ENCODE measurements around the gene CERS4. TPM values are rescaled to one million over a fixed set of nuclear protein-coding genes. Genes with fewer than 3 reads are reported as not detected.

CERS4 gene, protein sequence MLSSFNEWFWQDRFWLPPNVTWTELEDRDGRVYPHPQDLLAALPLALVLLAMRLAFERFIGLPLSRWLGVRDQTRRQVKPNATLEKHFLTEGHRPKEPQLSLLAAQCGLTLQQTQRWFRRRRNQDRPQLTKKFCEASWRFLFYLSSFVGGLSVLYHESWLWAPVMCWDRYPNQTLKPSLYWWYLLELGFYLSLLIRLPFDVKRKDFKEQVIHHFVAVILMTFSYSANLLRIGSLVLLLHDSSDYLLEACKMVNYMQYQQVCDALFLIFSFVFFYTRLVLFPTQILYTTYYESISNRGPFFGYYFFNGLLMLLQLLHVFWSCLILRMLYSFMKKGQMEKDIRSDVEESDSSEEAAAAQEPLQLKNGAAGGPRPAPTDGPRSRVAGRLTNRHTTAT
- total RNA-seq (15.6 TPM), polyA plus RNA-seq (ENCODE audit: insufficient read depth in 1 of 8, insufficient read length in 8 of 8, low replicate concordance in 1 of 8) (10 to 100 TPM; 11.7 to 24.1 (median 16.3) TPM)
- long read RNA-seq, donor 1 = 0 reads
- long read RNA-seq, donor 2 = 0 reads
- long read RNA-seq, donor 3, partial matches to known transcripts = 0 of 1 reads
- long read RNA-seq, donor 3, other reads (novel, unspliced or antisense) = 0 of 1 reads
- long read RNA-seq, donor 4, partial matches to known transcripts = 0 of 1 reads
- long read RNA-seq, donor 4, other reads (novel, unspliced or antisense) = 0 of 1 reads
- long read RNA-seq, donor 5, partial matches to known transcripts = 0 of 2 reads
- long read RNA-seq, donor 5, other reads (novel, unspliced or antisense) = 0 of 2 reads
- long read RNA-seq, donor 6, partial matches to known transcripts = 7 of 8 reads
- long read RNA-seq, donor 6, other reads (novel, unspliced or antisense) = 0 of 8 reads
- long read RNA-seq, donor 7, partial matches to known transcripts = 0 of 2 reads
- long read RNA-seq, donor 7, other reads (novel, unspliced or antisense) = 0 of 2 reads
- long read RNA-seq, donor 8 = 0 reads
- long read RNA-seq, donor 9, partial matches to known transcripts = 5 of 7 reads
- long read RNA-seq, donor 9, other reads (novel, unspliced or antisense) = 0 of 7 reads
- long read RNA-seq, donor 10, partial matches to known transcripts = 0 of 1 reads
- long read RNA-seq, donor 10, other reads (novel, unspliced or antisense) = 0 of 1 reads
- long read RNA-seq, donor 11, partial matches to known transcripts = 0 of 1 reads
- long read RNA-seq, donor 11, other reads (novel, unspliced or antisense) = 0 of 1 reads

DNA sequence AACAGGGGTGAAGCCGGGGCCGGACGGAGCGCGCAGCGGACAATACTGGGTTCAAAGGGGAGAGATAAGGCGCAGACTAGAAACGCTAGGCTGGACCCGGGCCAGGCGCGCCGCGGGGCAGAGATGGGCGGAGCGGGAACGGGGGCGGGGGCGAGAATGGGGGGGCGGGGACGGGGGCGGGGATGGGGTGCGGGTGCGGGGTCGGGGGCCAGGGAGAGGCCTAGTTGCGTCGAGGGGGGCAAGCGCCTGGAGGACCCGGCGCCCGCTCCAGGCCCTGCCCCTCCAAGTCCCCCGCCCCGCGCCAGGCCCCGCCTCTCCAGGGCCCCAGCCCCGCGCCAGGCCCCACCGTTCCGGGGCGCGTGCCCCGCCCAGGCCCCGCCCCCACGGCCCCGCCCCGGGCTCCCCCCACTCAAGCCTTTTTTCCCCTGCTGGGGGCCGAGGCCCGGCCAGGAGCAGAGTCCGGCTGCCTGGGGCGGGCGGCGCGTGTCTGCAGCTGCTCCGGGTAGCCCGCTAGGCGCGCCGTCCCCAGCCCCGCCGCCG lies at the start of gene CERS4:
CERS4 (plus strand) TSS at position 449 of the 540 bp plus-strand sequence. CDS start 41,707 bp downstream, outside the sequence.
- under 1% methylated on average over 33 of the region's 60 CpGs for WGBS (ENCODE audit: insufficient coverage)
- Histone ChIP-seq H3K9me3 (replicated peaks; ENCODE audit: control insufficient read depth, low read depth, low read length) (no peaks in the 10 kb centered on the region), H3K27me3 (ENCODE audit: control insufficient read depth, insufficient read depth, low read length) (no peaks in the 10 kb centered on the region), H3K36me3 (ENCODE audit: control insufficient read depth, insufficient read depth, low read length) (peaks cover 6% of the 10 kb centered on the region), H3K27ac (ENCODE audit: low read length) (peak within 1 kb of the TSS; percentile 55), H3K4me1 (ENCODE audit: control insufficient read depth, insufficient read depth, low read length) (peaks cover 20% of the 10 kb centered on the region), H3K4me3 (ENCODE audit: low read length) (peak within 1 kb of the TSS; percentile 76)
- peak; percentile 85 for DNase-seq

DNA sequence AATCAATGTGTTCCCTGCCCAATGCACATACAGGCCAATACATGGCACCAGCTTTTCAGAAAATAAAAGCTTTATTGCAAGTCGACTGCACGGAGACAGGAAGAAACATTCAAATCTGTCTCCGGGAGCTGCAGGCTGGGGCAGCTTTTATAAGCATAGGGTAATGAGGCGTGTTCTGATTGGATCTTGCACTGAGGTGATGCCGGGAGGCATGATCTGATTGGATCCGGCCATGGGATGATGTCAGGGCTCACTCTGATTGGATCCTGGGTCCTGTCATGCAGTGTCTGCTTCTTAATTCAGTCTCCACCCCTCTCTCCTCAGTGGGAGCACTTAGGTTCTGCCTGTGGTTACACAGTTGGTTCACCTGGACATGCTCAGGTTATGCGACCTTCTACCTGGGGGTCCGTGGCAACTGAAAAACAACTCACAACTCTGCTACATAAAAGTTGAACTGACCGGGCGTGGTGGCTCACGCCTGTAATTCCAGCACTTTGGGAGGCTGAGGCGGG lies 48.0 kb upstream of the CERS4 start:
- no peak overlapping the region for H3K4me3 ChIP-seq (ENCODE audit: low read length)
- no peak overlapping the region for H3K27ac ChIP-seq (ENCODE audit: low read length)
- DNase-seq = no peak
- H3K4me1 ChIP-seq (ENCODE audit: control insufficient read depth, insufficient read depth, low read length) = no peaks in the 10 kb centered on the region
- no peaks in the 10 kb centered on the region for H3K9me3 ChIP-seq (replicated peaks; ENCODE audit: control insufficient read depth, low read depth, low read length)
- WGBS (ENCODE audit: insufficient coverage) = 69% methylated on average over 11 of the region's 12 CpGs
- no peaks in the 10 kb centered on the region for H3K27me3 ChIP-seq (ENCODE audit: control insufficient read depth, insufficient read depth, low read length)
- H3K36me3 ChIP-seq (ENCODE audit: control insufficient read depth, insufficient read depth, low read length) = no peaks in the 10 kb centered on the region

DNA sequence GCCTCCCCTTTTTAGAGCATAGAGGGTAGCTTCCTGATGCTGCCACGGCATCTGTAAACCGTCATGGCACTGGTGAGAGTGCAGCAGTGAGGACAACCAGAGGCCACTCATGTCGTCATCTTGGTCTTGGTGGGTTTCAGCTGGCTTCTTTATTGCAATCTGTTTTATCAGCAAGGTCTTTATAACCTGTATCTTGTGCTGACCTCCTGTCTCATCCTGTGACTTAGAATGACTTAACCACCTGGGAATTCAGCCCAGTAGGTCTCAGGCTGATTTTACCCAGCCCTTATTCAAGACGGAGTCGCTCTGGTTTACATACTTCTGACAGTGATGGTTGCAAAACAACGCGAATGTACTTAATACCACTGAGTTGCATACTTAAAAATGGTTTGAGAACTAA lies 45.4 kb upstream of the CERS4 start:
- H3K4me3 ChIP-seq (ENCODE audit: low read length) = no peak overlapping the region
- H3K9me3 ChIP-seq (replicated peaks; ENCODE audit: control insufficient read depth, low read depth, low read length) = no peaks in the 10 kb centered on the region
- no peak overlapping the region for H3K27ac ChIP-seq (ENCODE audit: low read length)
- DNase-seq = no peak
- WGBS (ENCODE audit: insufficient coverage) = 38% methylated on average over 3 of the region's 7 CpGs
- H3K27me3 ChIP-seq (ENCODE audit: control insufficient read depth, insufficient read depth, low read length) = no peaks in the 10 kb centered on the region
- H3K4me1 ChIP-seq (ENCODE audit: control insufficient read depth, insufficient read depth, low read length) = no peaks in the 10 kb centered on the region
- H3K36me3 ChIP-seq (ENCODE audit: control insufficient read depth, insufficient read depth, low read length) = no peaks in the 10 kb centered on the region

DNA sequence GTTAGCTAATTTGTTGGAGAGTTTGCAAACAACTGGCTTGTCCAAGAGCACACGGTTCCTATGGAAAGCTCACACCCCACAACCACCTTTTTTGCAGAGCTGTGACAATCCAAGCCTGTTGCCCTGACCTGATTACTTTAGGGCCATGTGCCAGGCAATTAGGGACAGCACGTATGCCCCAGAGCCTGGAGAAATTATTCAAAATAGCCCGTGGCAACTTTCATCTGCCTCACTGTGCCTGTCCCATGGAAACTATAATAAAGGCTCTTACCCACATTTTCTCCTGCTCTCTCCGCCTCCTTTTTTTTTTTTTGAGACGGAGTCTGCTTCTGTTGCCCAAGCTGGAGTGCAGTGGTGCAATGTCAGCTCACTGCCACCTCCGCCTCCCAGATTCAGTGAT lies 41.2 kb upstream of the CERS4 start:
- Histone ChIP-seq H3K4me1 (ENCODE audit: control insufficient read depth, insufficient read depth, low read length) (no peaks in the 10 kb centered on the region), H3K27ac (ENCODE audit: low read length) (no peak overlapping the region), H3K27me3 (ENCODE audit: control insufficient read depth, insufficient read depth, low read length) (no peaks in the 10 kb centered on the region), H3K36me3 (ENCODE audit: control insufficient read depth, insufficient read depth, low read length) (no peaks in the 10 kb centered on the region), H3K4me3 (ENCODE audit: low read length) (no peak overlapping the region), H3K9me3 (replicated peaks; ENCODE audit: control insufficient read depth, low read depth, low read length) (no peaks in the 10 kb centered on the region)
- no peak for DNase-seq
- WGBS (ENCODE audit: insufficient coverage) = 39% methylated on average over 3 of the region's 6 CpGs

DNA sequence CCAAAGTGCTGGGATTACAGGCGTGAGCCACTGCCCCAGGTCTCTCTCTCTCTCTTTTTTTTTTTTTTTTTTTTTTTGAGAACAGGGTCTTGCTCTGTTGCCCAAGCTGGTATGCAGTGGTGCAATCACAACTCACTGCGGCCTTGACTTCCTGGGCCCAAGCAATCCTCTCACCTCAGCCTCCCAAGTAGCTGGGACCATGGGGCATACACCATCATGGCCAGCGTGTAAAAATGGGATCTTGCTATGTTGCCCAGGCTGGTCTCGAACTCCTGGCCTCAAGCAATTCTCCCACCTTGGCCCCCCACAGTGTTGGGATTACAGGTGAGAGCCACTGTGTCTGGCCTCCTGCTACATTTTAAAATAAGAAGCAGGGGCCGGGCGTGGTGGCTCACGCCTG lies 40.6 kb upstream of the CERS4 start:
- Histone ChIP-seq H3K9me3 (replicated peaks; ENCODE audit: control insufficient read depth, low read depth, low read length) (no peaks in the 10 kb centered on the region), H3K27me3 (ENCODE audit: control insufficient read depth, insufficient read depth, low read length) (no peaks in the 10 kb centered on the region), H3K36me3 (ENCODE audit: control insufficient read depth, insufficient read depth, low read length) (no peaks in the 10 kb centered on the region), H3K4me3 (ENCODE audit: low read length) (no peak overlapping the region), H3K27ac (ENCODE audit: low read length) (no peak overlapping the region), H3K4me1 (ENCODE audit: control insufficient read depth, insufficient read depth, low read length) (no peaks in the 10 kb centered on the region)
- 93% methylated on average over 3 of the region's 7 CpGs for WGBS (ENCODE audit: insufficient coverage)
- no peak for DNase-seq

DNA sequence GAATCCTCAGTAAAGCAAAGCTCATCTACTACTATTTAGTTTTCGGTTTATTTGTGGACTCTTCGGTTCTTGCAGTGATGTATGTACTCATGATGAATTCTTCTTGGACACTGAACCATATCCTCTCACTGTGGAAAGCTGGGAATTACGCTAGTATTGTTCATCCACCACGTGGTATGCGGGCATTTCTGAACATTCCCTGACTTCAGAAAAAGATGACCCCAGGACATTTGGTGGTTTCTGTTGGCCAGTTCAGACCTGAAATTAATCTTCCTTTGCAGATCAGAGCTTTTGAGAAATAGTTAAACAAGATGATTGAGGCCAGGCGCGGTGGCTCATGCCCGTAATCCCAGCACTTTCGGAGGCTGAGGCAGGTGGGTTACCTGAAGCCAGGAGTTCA lies 34.5 kb upstream of the CERS4 start:
- no peak overlapping the region for H3K4me3 ChIP-seq (ENCODE audit: low read length)
- H3K9me3 ChIP-seq (replicated peaks; ENCODE audit: control insufficient read depth, low read depth, low read length) = no peaks in the 10 kb centered on the region
- H3K36me3 ChIP-seq (ENCODE audit: control insufficient read depth, insufficient read depth, low read length) = no peaks in the 10 kb centered on the region
- no peak for DNase-seq
- H3K27me3 ChIP-seq (ENCODE audit: control insufficient read depth, insufficient read depth, low read length) = no peaks in the 10 kb centered on the region
- no peak overlapping the region for H3K27ac ChIP-seq (ENCODE audit: low read length)
- no peaks in the 10 kb centered on the region for H3K4me1 ChIP-seq (ENCODE audit: control insufficient read depth, insufficient read depth, low read length)
- 62% methylated on average over 3 of the region's 9 CpGs for WGBS (ENCODE audit: insufficient coverage)

DNA sequence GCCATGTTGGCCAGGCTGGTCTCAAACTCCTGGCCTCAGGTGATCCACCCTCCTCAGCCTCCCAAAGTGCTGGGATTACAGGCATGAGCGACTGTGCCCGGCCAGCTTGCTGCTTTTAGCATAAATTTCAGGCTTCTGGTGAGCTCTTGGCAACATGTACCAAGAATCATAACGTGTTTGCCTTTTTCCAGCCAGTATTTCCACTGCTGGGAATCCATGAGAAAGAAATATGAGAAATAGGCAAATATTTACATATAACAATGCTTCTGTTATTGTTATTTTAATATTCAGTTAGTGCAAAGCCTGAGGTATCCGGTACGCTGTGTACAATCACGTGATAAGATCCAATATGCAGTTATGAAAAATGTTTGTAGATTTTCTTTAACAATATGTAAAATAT lies 29.2 kb upstream of the CERS4 start:
- no CpG with 5 or more reads among the region's 6 CpGs for WGBS (ENCODE audit: insufficient coverage)
- DNase-seq = no peak
- no peak overlapping the region for H3K4me3 ChIP-seq (ENCODE audit: low read length)

DNA sequence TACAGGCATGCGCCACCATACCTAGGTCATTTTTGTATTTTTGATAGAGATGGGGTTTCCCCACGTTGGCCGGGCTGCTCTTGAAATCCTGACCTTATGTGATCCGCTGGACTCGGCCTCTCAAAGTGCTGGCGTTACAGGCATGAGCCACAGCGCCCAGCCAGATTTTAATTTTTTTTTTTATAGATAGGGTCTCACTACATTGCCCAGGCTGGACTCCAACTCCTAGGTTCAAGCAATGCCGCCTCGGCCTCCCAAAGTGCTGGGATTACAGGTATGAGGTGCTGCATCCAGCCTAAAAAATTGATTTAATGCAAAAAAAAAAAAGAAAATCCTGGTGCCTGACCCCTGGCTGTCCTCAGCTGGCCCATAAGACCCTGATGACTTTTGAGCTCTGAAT lies 24.9 kb upstream of the CERS4 start:
- H3K27me3 ChIP-seq (ENCODE audit: control insufficient read depth, insufficient read depth, low read length) = no peaks in the 10 kb centered on the region
- DNase-seq = no peak
- H3K9me3 ChIP-seq (replicated peaks; ENCODE audit: control insufficient read depth, low read depth, low read length) = no peaks in the 10 kb centered on the region
- no peaks in the 10 kb centered on the region for H3K36me3 ChIP-seq (ENCODE audit: control insufficient read depth, insufficient read depth, low read length)
- no peak overlapping the region for H3K27ac ChIP-seq (ENCODE audit: low read length)
- H3K4me3 ChIP-seq (ENCODE audit: low read length) = no peak overlapping the region
- WGBS (ENCODE audit: insufficient coverage) = 100% methylated on average over 3 of the region's 9 CpGs
- no peaks in the 10 kb centered on the region for H3K4me1 ChIP-seq (ENCODE audit: control insufficient read depth, insufficient read depth, low read length)

More for the DNA sequence above, 29.2 kb upstream of the CERS4 start:
- no peak overlapping the region for H3K27ac ChIP-seq (ENCODE audit: low read length)
- no peaks in the 10 kb centered on the region for H3K36me3 ChIP-seq (ENCODE audit: control insufficient read depth, insufficient read depth, low read length)
- no peaks in the 10 kb centered on the region for H3K9me3 ChIP-seq (replicated peaks; ENCODE audit: control insufficient read depth, low read depth, low read length)
- H3K27me3 ChIP-seq (ENCODE audit: control insufficient read depth, insufficient read depth, low read length) = no peaks in the 10 kb centered on the region
- H3K4me1 ChIP-seq (ENCODE audit: control insufficient read depth, insufficient read depth, low read length) = no peaks in the 10 kb centered on the region

DNA sequence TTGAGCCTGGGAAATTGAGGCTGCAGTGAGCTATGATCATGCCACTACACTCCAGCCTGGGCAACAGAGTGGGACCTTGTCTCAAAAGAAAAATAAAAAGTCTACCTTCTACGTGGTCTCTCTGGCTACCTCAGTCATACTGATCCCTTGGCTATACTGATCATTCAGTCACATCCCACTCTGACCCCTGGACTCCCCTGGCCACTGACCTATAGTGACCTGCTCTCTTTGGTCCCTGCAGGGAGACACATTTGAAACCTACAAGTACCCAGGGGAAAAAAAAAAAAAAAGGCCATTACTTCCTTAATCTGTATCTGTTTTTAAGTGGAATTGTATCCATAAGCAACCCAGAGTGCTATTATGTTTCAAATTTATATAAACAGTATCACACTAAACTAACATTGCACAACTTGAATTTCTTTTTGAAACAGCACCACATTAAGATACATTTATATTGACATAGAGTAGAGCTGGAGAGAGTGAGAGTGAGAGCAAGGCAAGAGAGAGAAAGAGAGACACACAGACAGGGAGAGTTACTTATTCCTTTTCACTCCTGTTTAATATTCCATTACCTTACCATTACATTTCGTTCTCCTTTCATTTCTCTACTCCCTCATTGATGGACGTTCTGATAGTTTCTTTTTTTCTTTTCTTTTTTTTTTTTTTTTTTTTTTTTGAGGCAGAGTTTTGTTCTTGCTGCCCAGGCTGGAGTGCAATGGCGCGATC lies 23.7 kb upstream of the CERS4 start:
- 63% methylated on average over 1 of the region's 5 CpGs for WGBS (ENCODE audit: insufficient coverage)
- Histone ChIP-seq H3K27ac (ENCODE audit: low read length) (no peak overlapping the region), H3K36me3 (ENCODE audit: control insufficient read depth, insufficient read depth, low read length) (no peaks in the 10 kb centered on the region), H3K27me3 (ENCODE audit: control insufficient read depth, insufficient read depth, low read length) (no peaks in the 10 kb centered on the region), H3K9me3 (replicated peaks; ENCODE audit: control insufficient read depth, low read depth, low read length) (no peaks in the 10 kb centered on the region), H3K4me1 (ENCODE audit: control insufficient read depth, insufficient read depth, low read length) (no peaks in the 10 kb centered on the region), H3K4me3 (ENCODE audit: low read length) (no peak overlapping the region)
- DNase-seq = no peak
